ENCODE results near the gene ESPL1. TPM values are rescaled to one million over a fixed set of nuclear protein-coding genes. Genes with fewer than 3 reads are reported as not detected.

The ESPL1 gene
- polyA plus RNA-seq, 1 experiment = 7.3 TPM

DNA sequence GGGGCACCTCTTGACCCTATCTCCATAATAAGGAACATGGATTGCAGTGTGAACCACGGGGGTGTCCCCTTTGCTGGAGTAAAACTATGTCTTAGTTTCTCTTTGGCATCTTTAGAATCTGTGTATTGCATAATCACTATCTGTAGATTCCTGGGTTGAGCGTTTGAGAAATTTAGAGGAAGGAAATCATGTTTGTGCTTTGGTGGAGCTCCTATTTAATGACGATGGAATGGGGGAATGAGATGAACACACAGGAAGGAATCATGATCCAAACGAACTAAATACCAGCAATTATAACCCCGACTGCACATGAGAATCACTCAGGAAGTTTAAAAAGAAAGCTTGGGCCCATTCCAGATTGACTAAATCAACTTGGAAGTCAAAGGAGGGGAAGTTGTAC is 30.1 kb downstream of the ESPL1 start:
- ChIA-PET CTCF (interaction anchor here (0.5 to 6.3 kb wide), 11 partner anchors 11 to 123 kb away, joined by 3 to 39 read pairs (median 5); partner anchors contain the start of gene AAAS), POLR2A (interaction anchor here (0.5 to 1.4 kb wide), 7 partner anchors 23 to 1293 kb away, joined by 3 to 7 read pairs (median 4); partner anchors contain the start of gene AAAS)
- peak; percentile 95 for DNase-seq (ENCODE audit: low read depth)
- Histone ChIP-seq H3K27me3 (ENCODE audit: control insufficient read depth, insufficient read depth, low read length) (no peaks in the 10 kb centered on the region), H3K36me3 (ENCODE audit: control insufficient read depth, insufficient read depth, low read length) (peaks cover 5% of the 10 kb centered on the region), H3K4me3 (ENCODE audit: low read depth, low read length) (no peak overlapping the region)
- TF ChIP-seq, protein P1, sequence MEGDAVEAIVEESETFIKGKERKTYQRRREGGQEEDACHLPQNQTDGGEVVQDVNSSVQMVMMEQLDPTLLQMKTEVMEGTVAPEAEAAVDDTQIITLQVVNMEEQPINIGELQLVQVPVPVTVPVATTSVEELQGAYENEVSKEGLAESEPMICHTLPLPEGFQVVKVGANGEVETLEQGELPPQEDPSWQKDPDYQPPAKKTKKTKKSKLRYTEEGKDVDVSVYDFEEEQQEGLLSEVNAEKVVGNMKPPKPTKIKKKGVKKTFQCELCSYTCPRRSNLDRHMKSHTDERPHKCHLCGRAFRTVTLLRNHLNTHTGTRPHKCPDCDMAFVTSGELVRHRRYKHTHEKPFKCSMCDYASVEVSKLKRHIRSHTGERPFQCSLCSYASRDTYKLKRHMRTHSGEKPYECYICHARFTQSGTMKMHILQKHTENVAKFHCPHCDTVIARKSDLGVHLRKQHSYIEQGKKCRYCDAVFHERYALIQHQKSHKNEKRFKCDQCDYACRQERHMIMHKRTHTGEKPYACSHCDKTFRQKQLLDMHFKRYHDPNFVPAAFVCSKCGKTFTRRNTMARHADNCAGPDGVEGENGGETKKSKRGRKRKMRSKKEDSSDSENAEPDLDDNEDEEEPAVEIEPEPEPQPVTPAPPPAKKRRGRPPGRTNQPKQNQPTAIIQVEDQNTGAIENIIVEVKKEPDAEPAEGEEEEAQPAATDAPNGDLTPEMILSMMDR (IDR thresholded peaks at IDR 0.05; ENCODE audit: insufficient read depth, low read depth, low read length) = no peak

DNA sequence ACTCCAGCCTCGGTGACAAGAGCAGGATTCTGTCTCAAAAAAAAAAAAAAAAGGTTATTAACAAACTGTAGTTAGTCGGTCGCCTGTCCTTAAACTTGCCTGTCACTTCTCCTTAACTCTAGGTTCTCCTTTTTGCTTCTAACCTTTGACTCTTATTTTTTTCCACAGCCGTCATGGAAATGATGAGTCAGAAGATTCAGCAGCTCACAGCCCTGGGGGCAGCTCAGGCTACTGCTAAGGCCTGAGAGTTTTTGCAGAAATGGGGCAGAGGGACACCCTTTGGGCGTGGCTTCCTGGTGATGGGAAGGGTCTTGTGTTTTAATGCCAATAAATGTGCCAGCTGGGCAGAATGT is 31.0 kb downstream of the ESPL1 start:
- CTCF ChIA-PET = interaction anchor here (0.7 to 6.3 kb wide), 9 partner anchors 12 to 209 kb away, joined by 3 to 39 read pairs (median 5); partner anchors contain the start of genes AAAS and ITGB7
- DNase-seq (ENCODE audit: low read depth) = peak; percentile 19

DNA sequence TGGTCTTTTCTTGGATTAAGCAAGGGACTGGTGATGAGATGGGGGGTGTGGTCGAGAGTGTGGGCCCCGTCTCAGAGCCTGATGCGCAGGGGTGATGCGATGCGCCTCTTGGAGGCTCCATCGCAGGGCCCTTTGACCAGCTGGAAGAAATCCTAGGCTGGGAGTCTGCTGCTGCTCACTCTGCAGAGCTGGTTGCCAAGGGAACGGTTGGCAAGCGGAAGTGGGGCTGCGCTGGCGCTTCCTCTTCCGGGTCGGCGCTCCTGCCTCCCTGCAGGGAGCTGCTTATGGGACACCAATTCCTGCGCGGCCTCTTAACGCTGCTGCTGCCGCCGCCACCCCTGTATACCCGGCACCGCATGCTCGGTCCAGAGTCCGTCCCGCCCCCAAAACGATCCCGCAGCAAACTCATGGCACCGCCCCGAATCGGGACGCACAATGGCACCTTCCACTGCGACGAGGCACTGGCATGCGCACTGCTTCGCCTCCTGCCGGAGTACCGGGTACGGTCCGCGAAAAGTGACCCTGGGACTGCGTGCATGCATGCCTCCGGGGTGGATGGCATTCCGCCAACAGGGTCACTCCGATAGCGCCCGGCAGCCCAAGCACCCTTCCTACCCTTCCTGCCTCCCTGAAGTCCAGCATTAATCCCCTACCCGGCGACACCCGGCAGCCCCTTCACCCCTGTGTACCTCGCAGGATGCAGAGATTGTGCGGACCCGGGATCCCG is 31.5 kb downstream of the ESPL1 start, which contains the start of gene MYG1:
MYG1 (plus strand) TSS at position 242 of the 727 bp plus-strand sequence; CDS start at position 285, 43 bp downstream.
- DNase-seq (ENCODE audit: low read depth) = peak; percentile 29
- Histone ChIP-seq H3K27me3 (ENCODE audit: control insufficient read depth, insufficient read depth, low read length) (no peaks in the 10 kb centered on the region), H3K36me3 (ENCODE audit: control insufficient read depth, insufficient read depth, low read length) (peaks cover 7% of the 10 kb centered on the region), H3K4me3 (ENCODE audit: low read depth, low read length) (peak within 1 kb of the TSS; percentile 80)
- CTCF ChIA-PET = interaction anchor here (0.7 to 6.3 kb wide), 7 partner anchors 13 to 209 kb away, joined by 3 to 39 read pairs (median 6); partner anchors contain the start of genes AAAS and ITGB7
- TF ChIP-seq, protein P1 (IDR thresholded peaks at IDR 0.05; ENCODE audit: insufficient read depth, low read depth, low read length) = peak; percentile 41
- POLR2A ChIA-PET = no interaction called here

More for the DNA sequence above, 31.0 kb downstream of the ESPL1 start:
- Histone ChIP-seq H3K36me3 (ENCODE audit: control insufficient read depth, insufficient read depth, low read length) (peaks cover 7% of the 10 kb centered on the region), H3K4me3 (ENCODE audit: low read depth, low read length) (peak overlapping the region; percentile 80), H3K27me3 (ENCODE audit: control insufficient read depth, insufficient read depth, low read length) (no peaks in the 10 kb centered on the region)
- TF ChIP-seq, protein P1 (IDR thresholded peaks at IDR 0.05; ENCODE audit: insufficient read depth, low read depth, low read length) = no peak
- POLR2A ChIA-PET = interaction anchor here (1.1 kb wide), 1 partner anchor 85 kb away, joined by 4 read pairs; no protein-coding TSS in a partner anchor

DNA sequence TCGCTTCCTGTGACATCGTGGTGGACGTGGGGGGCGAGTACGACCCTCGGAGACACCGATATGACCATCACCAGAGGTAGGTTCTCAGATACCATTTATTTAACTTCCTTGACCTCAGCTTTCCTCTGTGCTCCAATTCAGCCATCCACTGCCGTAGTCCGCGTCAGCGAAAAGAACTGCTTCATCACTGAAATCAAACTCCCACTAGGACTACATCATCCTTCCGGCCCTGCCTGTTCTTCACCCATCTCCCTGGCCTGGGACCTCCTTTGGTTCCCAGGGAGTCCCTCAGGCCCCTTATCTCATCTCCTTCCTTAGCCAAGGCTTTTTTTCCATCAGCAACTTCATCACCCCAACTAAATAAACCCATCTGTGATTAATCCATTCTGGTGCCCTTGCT is 32.1 kb downstream of the ESPL1 start:
- H3K36me3 ChIP-seq (ENCODE audit: control insufficient read depth, insufficient read depth, low read length) = peaks cover 7% of the 10 kb centered on the region
- H3K27me3 ChIP-seq (ENCODE audit: control insufficient read depth, insufficient read depth, low read length) = no peaks in the 10 kb centered on the region
- DNase-seq (ENCODE audit: low read depth) = no peak
- CTCF ChIA-PET = interaction anchor here (1.7 to 6.3 kb wide), 3 partner anchors 21 to 93 kb away, joined by 6 to 39 read pairs (median 33); partner anchors contain the start of genes AAAS and ITGB7
- POLR2A ChIA-PET = no interaction called here
- TF ChIP-seq, protein P1 (IDR thresholded peaks at IDR 0.05; ENCODE audit: insufficient read depth, low read depth, low read length) = no peak
- H3K4me3 ChIP-seq (ENCODE audit: low read depth, low read length) = peak overlapping the region; percentile 80

DNA sequence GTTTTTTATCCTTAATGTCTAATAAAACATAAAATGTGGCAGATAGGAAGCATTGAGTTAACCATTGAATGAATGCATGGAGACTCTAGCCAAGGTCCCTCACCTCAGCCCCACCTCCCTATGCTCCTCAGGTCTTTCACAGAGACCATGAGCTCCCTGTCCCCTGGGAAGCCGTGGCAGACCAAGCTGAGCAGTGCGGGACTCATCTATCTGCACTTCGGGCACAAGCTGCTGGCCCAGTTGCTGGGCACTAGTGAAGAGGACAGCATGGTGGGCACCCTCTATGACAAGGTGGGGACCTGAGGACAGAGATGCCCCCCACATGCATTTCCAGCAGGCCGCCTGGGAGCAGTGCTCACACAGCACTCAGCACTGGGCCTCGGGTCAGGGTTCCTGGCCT is 34.8 kb downstream of the ESPL1 start:
- TF ChIP-seq, protein P1 (IDR thresholded peaks at IDR 0.05; ENCODE audit: insufficient read depth, low read depth, low read length) = no peak
- POLR2A ChIA-PET = no interaction called here
- Histone ChIP-seq H3K27me3 (ENCODE audit: control insufficient read depth, insufficient read depth, low read length) (no peaks in the 10 kb centered on the region), H3K4me3 (ENCODE audit: low read depth, low read length) (no peak overlapping the region), H3K36me3 (ENCODE audit: control insufficient read depth, insufficient read depth, low read length) (peaks cover 19% of the 10 kb centered on the region)
- CTCF ChIA-PET = interaction anchor here (1.5 to 3.5 kb wide), 3 partner anchors 18 to 237 kb away, joined by 3 to 18 read pairs (median 6); partner anchors contain the start of gene AAAS
- DNase-seq (ENCODE audit: low read depth) = no peak

Data from BJ (cell line).